ENCODE data around the gene AXIN1.
A peak's percentile ranks its signal among the peaks of the same experiment; 100 is the strongest.

Gene AXIN1

GRCh38 chr16:309476-309875, 43.0 kb downstream of the AXIN1 start:
- no peak overlapping the region for H3K4me3 ChIP-seq (ENCODE audit: low read depth, low read length)
- no peak for DNase-seq (ENCODE audit: low read depth)
- in situ Hi-C loops (cut with HindIII; ENCODE audit: low sequenced_read_pairs), result no loop called here
- no peak for TF ChIP-seq CTCF (IDR thresholded peaks at IDR 0.05; ENCODE audit: low read depth, low read length, missing control alignments)

DNA sequence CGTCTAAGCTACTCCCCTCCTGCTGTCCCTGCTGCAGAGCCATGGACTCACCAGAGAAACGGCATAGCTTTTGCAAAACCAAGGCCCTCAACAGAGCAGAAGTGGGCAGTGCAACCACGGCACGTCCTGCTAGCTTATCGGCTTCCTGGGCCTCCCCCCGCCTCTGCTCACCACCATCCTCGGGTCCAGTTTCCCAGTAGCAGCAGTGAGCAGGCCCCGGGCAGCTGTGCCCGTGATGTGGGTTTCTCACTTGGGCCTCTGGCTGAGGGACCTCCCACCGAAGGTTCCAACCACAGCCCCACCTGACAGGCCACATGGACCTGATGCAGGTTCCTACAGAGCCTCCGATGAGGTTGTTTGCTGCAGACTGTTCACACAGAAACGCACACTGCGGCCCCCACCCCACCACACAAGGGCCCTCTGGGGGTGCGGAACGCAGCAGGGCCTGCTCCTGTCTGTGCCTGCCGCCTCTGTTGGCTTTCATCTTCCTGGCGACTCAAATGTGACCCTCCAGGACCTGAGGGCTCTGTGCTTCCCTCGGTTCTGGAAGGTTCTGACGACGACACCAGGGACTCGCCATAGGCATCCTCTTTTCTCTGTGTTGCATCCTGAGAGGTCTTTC, 44.7 kb downstream of the AXIN1 start:
- DNase-seq (ENCODE audit: low read depth), result no peak
- no peak overlapping the region for H3K4me3 ChIP-seq (ENCODE audit: low read depth, low read length)
- in situ Hi-C loops (cut with HindIII; ENCODE audit: low sequenced_read_pairs), result no loop called here
- TF ChIP-seq CTCF (IDR thresholded peaks at IDR 0.05; ENCODE audit: low read depth, low read length, missing control alignments), result no peak

- in situ Hi-C loops (cut with HindIII; ENCODE audit: low sequenced_read_pairs), result no loop called here
- no peak for DNase-seq (ENCODE audit: low read depth)
- no peak overlapping the region for H3K4me3 ChIP-seq (ENCODE audit: low read depth, low read length)
- TF ChIP-seq CTCF (IDR thresholded peaks at IDR 0.05; ENCODE audit: low read depth, low read length, missing control alignments), result no peak
Measured at GRCh38 chr16:306911-307370, 45.6 kb downstream of the AXIN1 start.

DNA sequence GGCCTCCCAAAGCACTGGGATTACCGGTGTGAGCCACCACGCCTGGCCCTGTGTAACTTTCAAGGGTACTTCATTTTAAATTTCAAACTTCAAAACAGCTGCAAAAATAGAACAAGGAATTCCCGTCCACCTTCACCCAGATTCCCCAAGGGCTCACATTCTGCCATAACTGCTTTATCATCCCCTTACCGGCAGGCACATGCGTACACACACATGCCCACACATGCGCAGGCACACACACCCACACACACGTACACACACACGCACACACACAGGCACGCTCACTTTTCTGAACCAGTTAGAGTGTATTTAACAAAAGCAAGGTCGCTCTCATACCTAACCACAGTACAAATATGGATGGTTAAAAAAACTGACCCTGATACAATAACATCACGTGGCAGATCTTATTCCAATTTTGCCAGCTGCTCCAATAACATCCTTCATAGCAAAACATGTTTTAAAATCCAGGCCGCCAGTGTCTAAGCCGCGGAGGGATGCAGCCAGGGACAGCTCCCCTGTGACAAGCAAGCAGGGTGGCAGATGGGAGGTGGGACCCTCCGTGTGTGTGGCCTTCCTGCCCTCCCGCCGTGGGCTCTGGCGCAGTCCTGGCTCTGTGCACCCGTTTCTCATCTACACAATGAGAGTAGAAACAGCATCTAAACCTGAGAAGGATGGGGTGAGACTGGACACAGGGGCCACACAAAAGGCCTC, 46.5 kb downstream of the AXIN1 start:
- TF ChIP-seq CTCF (IDR thresholded peaks at IDR 0.05; ENCODE audit: low read depth, low read length, missing control alignments), result no peak
- no peak for DNase-seq (ENCODE audit: low read depth)
- in situ Hi-C loops (cut with HindIII; ENCODE audit: low sequenced_read_pairs), result no loop called here
- H3K4me3 ChIP-seq (ENCODE audit: low read depth, low read length), result no peak overlapping the region

DNA sequence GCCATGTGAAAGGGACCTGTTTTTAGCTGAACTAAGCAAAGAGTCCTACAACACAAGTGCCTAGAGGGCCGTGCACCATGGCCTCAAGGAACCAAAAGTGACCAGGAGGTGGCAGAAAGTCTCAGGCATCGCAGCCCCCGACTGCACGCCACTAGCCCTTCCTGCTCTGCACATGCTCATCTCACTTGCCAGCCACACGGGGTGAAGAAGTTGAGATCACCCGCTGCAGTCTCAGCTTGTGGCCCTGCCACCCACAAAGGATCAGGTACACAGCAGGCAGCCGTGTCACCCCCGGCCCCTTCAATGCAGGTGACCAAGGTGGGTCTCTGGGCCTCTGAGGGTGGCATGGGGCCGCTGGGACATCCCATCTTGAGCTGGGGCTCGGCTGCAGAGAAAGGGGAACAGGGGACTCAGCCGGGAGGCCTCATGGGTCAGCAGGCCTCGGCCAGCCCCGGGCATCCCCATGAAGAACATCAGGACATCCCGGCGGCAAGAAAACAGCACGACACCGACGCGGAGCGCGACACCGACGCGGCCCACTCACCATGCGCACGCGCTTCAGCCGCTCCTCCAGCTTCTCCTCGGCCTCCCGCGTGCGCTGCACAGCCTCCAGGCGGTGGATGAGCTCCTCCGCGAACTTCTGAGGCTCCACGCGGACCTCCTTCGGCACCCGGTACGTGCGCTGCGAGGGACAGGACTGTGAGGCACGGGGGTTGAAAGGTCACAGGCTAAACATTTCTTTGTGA, 48.6 kb downstream of the AXIN1 start:
- DNase-seq (ENCODE audit: low read depth), result no peak
- no peak overlapping the region for H3K4me3 ChIP-seq (ENCODE audit: low read depth, low read length)
- in situ Hi-C loops (cut with HindIII; ENCODE audit: low sequenced_read_pairs), result no loop called here
- TF ChIP-seq CTCF (IDR thresholded peaks at IDR 0.05; ENCODE audit: low read depth, low read length, missing control alignments), result peak; percentile 11

- H3K4me3 ChIP-seq (ENCODE audit: low read depth, low read length), result no peak overlapping the region
- in situ Hi-C loops (cut with HindIII; ENCODE audit: low sequenced_read_pairs), result no loop called here
- no peak for DNase-seq (ENCODE audit: low read depth)
- no peak for TF ChIP-seq CTCF (IDR thresholded peaks at IDR 0.05; ENCODE audit: low read depth, low read length, missing control alignments)
Measured at GRCh38 chr16:301950-302349, 50.6 kb downstream of the AXIN1 start.

Data from astrocyte of the cerebellum (primary cell).